Thymus (tissue), 11 donors: ENCODE results near the gene KIF12. TPM values are rescaled to one million over a fixed set of nuclear protein-coding genes. Genes with fewer than 3 reads are reported as not detected.

Experiments used
- DNase-seq, 9 donors: peaks; one replicate each; pipeline ENCODE4 v3.0.0-alpha.2; 2013; ENCODE audit warnings: low spot score in 9 of 9, low read depth in 6 of 9, missing footprints in 1 of 9
- H3K27ac ChIP-seq, 2 donors: one replicate each; pipeline ENCODE4 v1.5.1; 2013; ENCODE audit warnings: control low read depth in 1 of 2, low read depth in 1 of 2, low read length in 1 of 2, mild to moderate bottlenecking in 1 of 2, moderate library complexity in 1 of 2
- H3K27me3 ChIP-seq, 2 donors: one replicate each; pipeline ENCODE4 v1.5.1; 2013; ENCODE audit warnings: low read length in 1 of 2; ENCODE audit not compliant: control insufficient read depth in 2 of 2, insufficient read depth in 1 of 2
- H3K36me3 ChIP-seq, 2 donors: one replicate each; pipeline ENCODE4 v1.5.1; 2013; ENCODE audit warnings: low read length in 1 of 2, mild to moderate bottlenecking in 1 of 2, moderate library complexity in 1 of 2; ENCODE audit not compliant: control insufficient read depth in 2 of 2, insufficient read depth in 2 of 2
- H3K4me1 ChIP-seq, 2 donors: one replicate each; pipeline ENCODE4 v1.5.1; 2013; ENCODE audit warnings: low read length in 2 of 2; ENCODE audit not compliant: control insufficient read depth in 2 of 2, insufficient read depth in 2 of 2
- H3K4me3 ChIP-seq, 2 donors: one replicate each; pipeline ENCODE4 v1.5.1; 2013; ENCODE audit warnings: low read length in 2 of 2, control low read depth in 1 of 2, mild to moderate bottlenecking in 1 of 2
- H3K9me3 ChIP-seq, 2 donors: one replicate each; pipeline ENCODE4 v1.5.1; 2013; ENCODE audit warnings: low read length in 1 of 2, mild to moderate bottlenecking in 1 of 2; ENCODE audit not compliant: control insufficient read depth in 2 of 2, insufficient read depth in 1 of 2
- WGBS: extraction: QIAGEN DNeasy Blood & Tissue Kit; methylation state at CpG from one replicate; pipeline ENCODE4 v1.1.7; 2013; 5-methylcytosine and 5-hydroxymethylcytosine counted together
- polyA plus RNA-seq: library from polyadenylated mRNA; stranded (reverse); fragments of 200-250 nt; gene quantifications from one replicate; pipeline ENCODE4 v1.2.3, GENCODE V29; 2013
- total RNA-seq: library from RNA; stranded (reverse); fragments of 120-200 nt; gene quantifications from one replicate; pipeline ENCODE4 v1.2.4, GENCODE V29; 2013
- donor health status: healthy.

KIF12 gene
- total and polyA plus RNA-seq, 2 donors, result 1.8 to 7.8 TPM

GRCh38 chr9:114081441-114082016 lies 17.6 kb downstream of the KIF12 start:
- Histone ChIP-seq H3K27me3 (no peaks in the 10 kb centered on the region), H3K4me1 (no peaks in the 10 kb centered on the region), H3K4me3 (no peak overlapping the region), H3K27ac (no peak overlapping the region), H3K36me3 (no peaks in the 10 kb centered on the region), H3K9me3 (no peaks in the 10 kb centered on the region)
- DNase-seq, result no peak
- WGBS, result 93% methylated on average over 6 of the region's 6 CpGs

DNA sequence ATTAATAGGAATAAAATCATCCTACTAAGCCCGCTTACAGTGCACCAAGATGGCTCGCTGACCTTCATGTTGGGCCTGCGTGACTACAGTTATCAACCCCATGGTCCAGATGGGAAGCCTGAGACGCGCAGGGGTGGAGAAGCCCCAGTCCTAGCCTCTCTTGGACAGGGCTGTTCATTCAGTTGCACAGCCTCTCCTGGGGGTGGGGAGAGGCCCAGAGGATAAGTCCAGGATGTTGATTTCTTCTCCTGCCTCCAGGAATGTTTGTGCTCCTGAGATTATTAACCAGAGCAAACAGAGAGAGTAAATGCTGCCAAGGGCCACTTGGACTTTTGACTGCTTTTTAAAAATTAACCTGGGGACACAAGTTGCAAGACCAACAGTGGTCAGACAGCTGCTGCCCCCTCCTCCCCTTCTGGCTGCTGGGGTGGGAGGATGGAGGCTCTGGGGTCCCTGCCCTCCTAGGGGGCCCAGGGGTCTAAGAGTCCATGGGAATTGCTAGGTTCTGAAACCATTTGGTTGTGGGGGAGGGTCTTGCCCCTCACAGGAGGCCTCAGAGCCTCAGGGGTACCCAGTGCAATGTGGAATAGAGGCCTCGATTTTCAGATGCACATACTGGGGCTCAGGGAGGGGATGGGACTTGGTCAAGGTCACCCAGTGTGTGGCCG lies 18.2 kb downstream of the KIF12 start:
- 94% methylated on average over 7 of the region's 7 CpGs for WGBS
- Histone ChIP-seq H3K27me3 (no peaks in the 10 kb centered on the region), H3K36me3 (no peaks in the 10 kb centered on the region), H3K4me3 (no peak overlapping the region), H3K9me3 (no peaks in the 10 kb centered on the region), H3K27ac (no peak overlapping the region), H3K4me1 (no peaks in the 10 kb centered on the region)
- no peak for DNase-seq

DNA sequence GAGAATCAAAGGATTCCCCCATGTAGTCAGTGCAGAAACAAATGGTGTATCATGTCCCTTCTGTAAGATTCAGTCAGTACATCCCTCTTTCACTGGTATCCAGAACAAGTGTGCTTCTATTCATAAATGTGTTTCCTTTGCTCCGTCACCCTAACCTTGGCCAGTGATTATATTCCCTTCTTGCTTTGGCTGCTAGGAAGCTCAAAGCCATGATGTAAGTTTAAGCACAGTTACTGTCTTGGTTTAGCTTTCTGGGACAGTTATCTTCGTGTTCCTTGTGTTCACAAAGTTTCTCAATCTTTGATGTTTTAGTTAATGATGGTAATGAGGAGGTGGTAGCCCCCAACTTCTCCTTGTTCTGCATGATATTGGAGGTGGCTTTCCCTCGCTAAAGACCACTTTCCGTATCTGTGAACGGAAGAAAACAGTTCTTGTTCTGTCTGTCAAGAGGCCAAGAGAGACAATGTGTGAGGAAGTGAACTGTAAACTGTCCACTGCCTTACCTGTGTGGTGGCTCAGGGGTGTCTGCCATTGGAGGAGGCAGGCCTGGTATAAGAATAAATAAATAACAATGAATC lies 18.8 kb downstream of the KIF12 start:
- no peaks in the 10 kb centered on the region for H3K9me3 ChIP-seq
- no peaks in the 10 kb centered on the region for H3K27me3 ChIP-seq
- H3K4me3 ChIP-seq, result no peak overlapping the region
- no peaks in the 10 kb centered on the region for H3K4me1 ChIP-seq
- DNase-seq, result no peak
- WGBS, result 93% methylated on average over 5 of the region's 5 CpGs
- no peaks in the 10 kb centered on the region for H3K36me3 ChIP-seq
- H3K27ac ChIP-seq, result no peak overlapping the region

DNA sequence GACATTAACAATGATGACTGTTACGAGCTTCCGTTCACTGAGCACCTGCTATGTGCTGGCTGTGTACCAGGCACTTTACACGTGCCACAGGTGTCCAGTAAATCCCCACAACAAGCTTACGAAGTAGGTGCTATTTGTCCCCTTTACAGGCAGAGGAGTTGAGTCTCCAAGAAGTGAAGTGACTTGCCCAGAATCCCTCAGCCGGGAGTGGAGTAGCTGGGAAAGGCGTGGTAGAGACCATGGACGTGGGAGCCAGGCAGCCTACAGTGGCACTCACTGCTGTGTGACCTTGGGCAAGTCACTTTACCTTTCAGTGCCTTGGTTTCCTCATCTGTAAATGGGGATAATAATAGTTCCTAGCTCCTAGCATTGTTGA lies 20.3 kb downstream of the KIF12 start:
- H3K4me1 ChIP-seq, result no peaks in the 10 kb centered on the region
- WGBS, result 86% methylated on average over 7 of the region's 7 CpGs
- H3K27ac ChIP-seq, result no peak overlapping the region
- DNase-seq, result no peak
- H3K36me3 ChIP-seq, result no peaks in the 10 kb centered on the region
- H3K9me3 ChIP-seq, result no peaks in the 10 kb centered on the region
- no peak overlapping the region for H3K4me3 ChIP-seq
- H3K27me3 ChIP-seq, result no peaks in the 10 kb centered on the region

DNA sequence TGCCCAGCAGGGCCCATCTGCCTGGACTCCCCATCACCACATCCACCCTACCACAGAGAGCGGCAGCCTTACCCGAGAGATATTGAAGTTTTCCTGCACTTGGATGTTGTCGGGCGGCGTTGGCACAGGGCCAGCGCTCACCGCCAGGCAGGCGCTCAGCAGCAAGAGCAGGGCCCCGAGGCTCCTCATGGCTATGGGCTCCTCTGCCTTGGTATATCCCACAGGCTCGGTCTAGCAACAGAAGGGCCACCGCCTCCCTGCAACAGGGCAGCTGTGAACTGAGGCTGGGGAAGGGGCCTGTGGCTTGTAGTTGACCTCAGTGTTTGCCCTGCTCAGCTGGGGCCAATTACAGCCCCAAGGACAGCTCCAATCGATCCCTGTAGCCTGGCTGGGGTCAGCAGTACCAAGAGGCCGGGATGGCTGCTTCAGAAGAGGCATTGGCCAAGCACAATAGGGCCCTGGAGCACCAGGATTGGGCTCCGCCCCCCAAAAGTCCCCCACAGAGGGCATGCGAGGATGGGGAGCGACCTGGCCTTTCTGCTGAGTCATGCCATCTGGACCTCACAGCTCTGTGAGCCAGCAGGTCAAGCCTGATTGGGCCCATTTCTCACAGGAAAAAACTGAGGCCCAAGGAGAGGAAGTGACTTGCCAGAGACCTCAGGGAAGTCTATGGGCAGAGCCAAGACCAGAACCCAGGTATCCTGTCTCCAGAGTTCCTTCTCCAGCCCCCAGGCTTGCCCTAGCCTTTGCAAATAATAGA lies 20.9 kb downstream of the KIF12 start, which contains the start of gene AMBP:
TSS of gene AMBP (minus strand) at position 280 of the 760 bp plus-strand sequence. CDS start at position 189, 91 bp downstream.
- H3K27ac ChIP-seq, result no peak within 1 kb of the TSS
- H3K4me1 ChIP-seq, result no peaks in the 10 kb centered on the region
- no peaks in the 10 kb centered on the region for H3K27me3 ChIP-seq
- DNase-seq, result no peak
- no peak within 1 kb of the TSS for H3K4me3 ChIP-seq
- whole genome bisulfite sequencing, result 80% methylated on average over 16 of the region's 16 CpGs
- no peaks in the 10 kb centered on the region for H3K9me3 ChIP-seq
- no peaks in the 10 kb centered on the region for H3K36me3 ChIP-seq

GRCh38 chr9:114077162-114077837 lies 21.8 kb downstream of the KIF12 start:
- H3K27ac ChIP-seq, result no peak overlapping the region
- WGBS, result 67% methylated on average over 7 of the region's 7 CpGs
- H3K27me3 ChIP-seq, result no peaks in the 10 kb centered on the region
- no peaks in the 10 kb centered on the region for H3K4me1 ChIP-seq
- no peaks in the 10 kb centered on the region for H3K9me3 ChIP-seq
- H3K4me3 ChIP-seq, result no peak overlapping the region
- DNase-seq, result no peak
- H3K36me3 ChIP-seq, result no peaks in the 10 kb centered on the region

DNA sequence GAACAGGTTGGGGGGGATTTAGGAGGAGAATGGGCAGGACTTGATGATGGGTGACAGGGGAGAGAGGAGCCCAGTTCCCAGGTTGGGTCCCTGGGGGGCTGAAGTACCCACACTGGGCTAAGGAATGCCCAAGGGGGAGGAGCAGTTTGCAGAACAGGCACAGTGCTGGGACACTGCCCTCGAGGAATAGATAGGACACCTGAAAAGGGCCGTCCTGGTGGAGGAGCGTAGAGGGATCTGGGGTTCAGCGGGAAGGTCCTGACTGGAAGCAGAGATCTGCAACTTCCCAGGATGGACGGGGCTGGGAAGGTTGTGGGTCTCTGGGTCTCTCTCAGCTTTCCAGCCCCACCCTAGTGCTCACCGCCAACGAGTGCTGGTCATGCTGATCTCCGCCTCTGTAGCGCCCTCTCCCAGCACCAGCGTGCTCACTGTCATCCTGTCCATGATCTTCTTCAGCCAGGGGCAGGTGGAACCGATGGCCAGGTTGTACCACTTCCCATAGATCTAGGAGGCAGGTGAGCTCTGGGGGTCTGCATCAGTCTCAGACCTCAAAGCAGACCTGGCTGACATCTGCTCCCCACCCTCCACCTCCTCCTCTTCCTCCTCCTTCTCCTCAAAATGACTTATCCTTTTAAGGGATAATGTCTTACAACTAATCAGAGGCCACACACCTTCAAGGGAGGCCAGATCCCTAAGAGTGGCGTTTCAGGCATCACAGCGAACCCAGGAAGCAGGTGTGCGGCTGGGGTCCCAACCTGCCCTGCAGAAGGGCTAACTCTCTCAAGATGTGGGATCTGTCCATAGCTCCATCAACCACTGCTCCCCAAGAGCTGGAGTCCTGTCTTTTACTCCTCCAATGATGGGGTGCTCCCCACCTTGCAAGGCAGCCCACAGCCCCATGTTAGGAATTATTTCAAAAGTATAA lies 22.6 kb downstream of the KIF12 start:
- Histone ChIP-seq H3K4me1 (no peaks in the 10 kb centered on the region), H3K27me3 (no peaks in the 10 kb centered on the region), H3K27ac (no peak overlapping the region), H3K9me3 (no peaks in the 10 kb centered on the region), H3K36me3 (no peaks in the 10 kb centered on the region), H3K4me3 (no peak overlapping the region)
- 82% methylated on average over 14 of the region's 14 CpGs for WGBS
- DNase-seq, result no peak

- Histone ChIP-seq H3K4me3 (no peak overlapping the region), H3K9me3 (no peaks in the 10 kb centered on the region), H3K27ac (no peak overlapping the region), H3K4me1 (no peaks in the 10 kb centered on the region), H3K36me3 (no peaks in the 10 kb centered on the region), H3K27me3 (no peaks in the 10 kb centered on the region)
- 76% methylated on average over 4 of the region's 4 CpGs for WGBS
- no peak for DNase-seq
These were observed 23.5 kb downstream of the KIF12 start for GRCh38 chr9:114075602-114076001.
